Placental epithelial cell (primary cell): ENCODE data around the gene CAMSAP2. TPM values are rescaled to one million over a fixed set of nuclear protein-coding genes. Genes with fewer than 3 reads are reported as not detected.

Experiments
- total RNA-seq: library from RNA; depleted of rRNA; stranded (reverse); fragments of >200 nt; gene quantifications from 2 replicates; pipeline ENCODE4 v1.2.3, GENCODE V29; 2012

The CAMSAP2 gene
- total RNA-seq = 38.5 and 45.0 TPM in 2 replicates

DNA sequence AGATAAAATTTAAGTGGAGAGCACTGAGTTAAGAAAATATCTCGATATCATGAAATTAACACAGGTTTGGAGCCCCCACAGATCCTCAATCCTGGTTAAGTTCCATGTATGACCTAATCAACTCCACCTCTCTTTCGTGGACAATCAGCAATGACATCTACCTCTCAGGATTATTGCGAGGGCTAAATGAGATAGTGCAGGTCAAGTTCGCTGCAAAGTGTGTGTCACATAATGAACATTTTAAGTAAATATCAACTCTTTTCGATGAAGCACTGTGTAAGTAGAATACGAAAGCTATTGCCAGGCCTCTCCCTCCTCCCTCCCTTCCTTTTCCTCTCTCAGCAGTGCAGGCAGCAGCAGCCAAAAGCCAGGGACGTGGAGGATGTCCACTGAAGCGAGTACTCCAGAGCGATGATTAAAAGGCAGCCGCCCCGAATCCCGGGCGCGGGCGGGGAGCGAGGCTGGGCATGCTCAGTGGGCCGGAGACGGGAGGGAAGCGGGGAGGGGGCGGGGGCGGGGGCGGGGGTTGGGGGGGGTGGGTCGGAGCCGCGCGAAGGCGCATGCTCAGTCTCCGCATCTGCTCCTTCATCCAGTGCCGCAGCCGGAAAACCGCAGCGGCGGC lies at the start of gene CAMSAP2:
CAMSAP2 (plus strand) TSS at position 567 of the 622 bp plus-strand sequence. CDS start 935 bp downstream, outside the sequence.

GRCh38 chr1:200872446-200873115 lies 133.9 kb downstream of the CAMSAP2 start, which contains the start of gene GPR25:
GPR25 (plus strand) TSS chr1:200872981; CDS start chr1:200873038, 57 bp downstream.

DNA sequence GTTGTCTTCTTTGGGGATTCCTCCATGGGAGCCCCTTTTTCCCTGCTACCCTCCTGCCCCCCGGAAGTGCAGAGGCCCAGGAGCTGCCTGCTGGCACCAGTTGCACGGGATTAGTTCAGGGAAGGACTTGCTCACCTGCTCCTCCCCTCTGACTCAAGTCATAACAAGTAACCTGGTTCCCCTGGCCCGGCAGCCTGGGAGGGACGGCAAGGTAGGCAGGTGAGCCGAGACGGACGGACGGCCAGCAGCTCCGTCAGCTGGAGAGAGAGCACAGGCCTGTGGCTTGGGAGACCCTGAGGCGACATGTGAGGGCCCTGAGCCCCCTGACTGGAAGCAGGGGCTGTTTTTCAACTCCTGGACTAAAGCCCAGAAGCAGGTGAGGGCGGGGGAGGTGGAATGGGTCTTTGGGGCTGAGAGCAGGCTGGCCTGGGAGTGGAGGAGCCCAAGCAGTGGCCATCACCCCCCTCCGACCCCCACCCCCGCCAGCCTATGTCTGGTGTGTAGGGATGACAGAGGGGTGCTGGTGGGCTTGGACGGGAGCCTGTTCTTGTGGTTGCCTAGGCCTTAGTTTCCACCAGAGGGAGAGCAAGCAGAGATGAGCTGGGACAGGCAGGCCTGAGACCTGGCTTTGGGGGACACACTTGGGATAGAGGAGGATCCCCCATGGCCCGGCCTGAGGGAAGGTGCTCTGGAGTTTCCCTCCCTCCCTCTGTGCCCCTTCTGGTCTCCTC lies 156.2 kb downstream of the CAMSAP2 start, which contains the start of gene INAVA:
INAVA (plus strand) TSS at position 189 of the 731 bp plus-strand sequence. CDS start 3,501 bp downstream, outside the sequence.

Other genes with a start within 250 kb of the CAMSAP2 start
- 1.2 and 2.9 TPM in 2 replicates for gene KIF14, start 118.1 kb upstream of the CAMSAP2 start, total RNA-seq
- 19.4 and 24.3 TPM in 2 replicates for gene DDX59, start 69.0 kb upstream of the CAMSAP2 start, total RNA-seq
- gene GPR25, start 134.1 kb downstream of the CAMSAP2 start, total RNA-seq = not detected in 2 replicates
- 2.4 and 6.9 TPM in 2 replicates for gene INAVA, start 156.0 kb downstream of the CAMSAP2 start, total RNA-seq